Thoracic aorta (tissue), 2 donors: ENCODE data around the gene TTC7B. TPM values are rescaled to one million over a fixed set of nuclear protein-coding genes. Genes with fewer than 3 reads are reported as not detected.

ENCODE experiments used
- ATAC-seq: fragments of 150-250 bp; one replicate; pipeline ENCODE4 v1.8.0; 2017; ENCODE audit warnings: low read depth; ENCODE audit not compliant: insufficient number of reproducible peaks, low FRiP score
- DNase-seq: peaks from one replicate; pipeline ENCODE4 v3.0.0-alpha.2; 2020; ENCODE audit warnings: low spot score
- H3K27ac ChIP-seq, 2 donors: fragments of 200-600 bp; sonication (generic); 1 replicate in 1 of 2; 2 replicates in 1 of 2; pipeline ENCODE4 v1.5.1; 2016; ENCODE audit warnings: mild to moderate bottlenecking in 2 of 2, moderate library complexity in 2 of 2
- H3K27me3 ChIP-seq: fragments of 200-600 bp; sonication (generic); replicated peaks from 2 replicates; pipeline ENCODE4 v1.6.0; 2016; ENCODE audit warnings: mild to moderate bottlenecking; ENCODE audit not compliant: insufficient read depth
- H3K36me3 ChIP-seq: fragments of 200-600 bp; sonication (generic); one replicate; pipeline ENCODE4 v1.5.1; 2016
- H3K4me1 ChIP-seq, 2 donors: fragments of 200-600 bp; sonication (generic); 1 replicate in 1 of 2; 2 replicates in 1 of 2; pipeline versions ENCODE4 v1.5.1 to v1.6.0; 2016; ENCODE audit warnings: low read depth in 2 of 2, mild to moderate bottlenecking in 1 of 2; ENCODE audit not compliant: control insufficient read depth in 1 of 2
- H3K4me3 ChIP-seq: fragments of 200-600 bp; sonication (generic); 2 replicates; pipeline ENCODE4 v1.5.1; 2016; ENCODE audit warnings: mild to moderate bottlenecking
- H3K9me3 ChIP-seq: fragments of 200-600 bp; sonication (generic); 2 replicates; pipeline ENCODE4 v1.5.1; 2016
- CTCF ChIP-seq: fragments of 200-600 bp; sonication (generic); IDR thresholded peaks from one replicate; pipeline ENCODE4 v1.5.1; 2019; ENCODE audit warnings: antibody characterized with exemption
- total RNA-seq, 2 donors: library from RNA; depleted of rRNA; stranded (reverse); fragments of >200 nt; gene quantifications; one replicate each; pipeline versions ENCODE4 v1.1.0 to v1.2.3, GENCODE V29; 2016

The TTC7B gene
- total RNA-seq, 2 donors from 2014 or later: 38.9 to 56.3 TPM

DNA sequence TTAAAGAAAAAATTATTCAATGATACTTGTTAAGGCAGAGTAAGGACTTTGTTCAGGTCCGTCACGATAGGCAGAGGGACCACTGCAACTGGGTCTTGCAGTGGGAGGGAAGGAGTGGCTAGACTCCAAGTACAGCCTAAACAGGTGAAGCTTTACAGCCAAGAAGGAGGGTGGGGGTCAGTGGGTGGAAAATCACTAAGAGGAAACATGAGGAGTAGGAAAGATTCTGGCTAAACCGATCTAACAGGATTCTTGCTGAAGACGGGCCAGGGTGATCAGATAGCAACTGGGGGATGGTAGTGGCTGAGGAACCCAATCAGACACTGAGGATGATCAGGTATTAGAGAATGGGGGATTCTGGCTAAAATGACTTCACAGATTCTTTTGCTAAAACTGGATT, 100.2 kb downstream of the TTC7B start:
- ATAC-seq: no peak
- DNase-seq: no peak
- no peak overlapping the region for H3K4me3 ChIP-seq
- H3K4me1 ChIP-seq: peaks cover 4 to 8% of the 10 kb centered on the region in 2 donors
- no peak for TF ChIP-seq CTCF
- H3K9me3 ChIP-seq: no peaks in the 10 kb centered on the region
- no peak overlapping the region for H3K27ac ChIP-seq
- H3K36me3 ChIP-seq: no peaks in the 10 kb centered on the region
- no peaks in the 10 kb centered on the region for H3K27me3 ChIP-seq

- Histone ChIP-seq H3K4me1 (peaks cover 4 to 8% of the 10 kb centered on the region in 2 donors), H3K9me3 (no peaks in the 10 kb centered on the region), H3K36me3 (no peaks in the 10 kb centered on the region), H3K4me3 (no peak overlapping the region), H3K27me3 (no peaks in the 10 kb centered on the region), H3K27ac (no peak overlapping the region)
- no peak for DNase-seq
- no peak for TF ChIP-seq CTCF
- ATAC-seq: no peak
Observed at GRCh38 chr14:90715495-90715894, 100.7 kb downstream of the TTC7B start.

DNA sequence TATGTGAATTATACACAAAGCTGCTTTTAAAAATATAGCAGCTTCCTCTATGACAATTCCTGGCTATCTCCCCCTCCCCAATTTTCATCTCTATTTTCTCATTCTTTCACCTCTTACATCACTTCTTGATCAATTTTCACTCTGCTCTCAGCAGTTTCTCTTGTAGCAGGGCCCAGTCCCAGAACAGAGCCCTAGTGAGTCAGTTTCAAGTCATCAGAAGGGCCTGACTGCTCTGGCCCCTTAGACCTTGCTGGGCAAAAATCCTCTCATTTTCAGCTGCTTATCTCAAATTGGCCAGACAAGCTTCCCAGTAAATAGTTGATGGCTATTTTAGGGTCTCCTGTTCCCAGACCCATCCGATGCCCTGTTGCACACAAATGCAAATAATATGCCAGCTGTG, 101.4 kb downstream of the TTC7B start:
- TF ChIP-seq CTCF: no peak
- Histone ChIP-seq H3K27ac (no peak overlapping the region), H3K4me1 (peaks cover 4 to 8% of the 10 kb centered on the region in 2 donors), H3K27me3 (no peaks in the 10 kb centered on the region), H3K4me3 (no peak overlapping the region), H3K36me3 (no peaks in the 10 kb centered on the region), H3K9me3 (no peaks in the 10 kb centered on the region)
- DNase-seq (no peak), ATAC-seq (no peak)

DNA sequence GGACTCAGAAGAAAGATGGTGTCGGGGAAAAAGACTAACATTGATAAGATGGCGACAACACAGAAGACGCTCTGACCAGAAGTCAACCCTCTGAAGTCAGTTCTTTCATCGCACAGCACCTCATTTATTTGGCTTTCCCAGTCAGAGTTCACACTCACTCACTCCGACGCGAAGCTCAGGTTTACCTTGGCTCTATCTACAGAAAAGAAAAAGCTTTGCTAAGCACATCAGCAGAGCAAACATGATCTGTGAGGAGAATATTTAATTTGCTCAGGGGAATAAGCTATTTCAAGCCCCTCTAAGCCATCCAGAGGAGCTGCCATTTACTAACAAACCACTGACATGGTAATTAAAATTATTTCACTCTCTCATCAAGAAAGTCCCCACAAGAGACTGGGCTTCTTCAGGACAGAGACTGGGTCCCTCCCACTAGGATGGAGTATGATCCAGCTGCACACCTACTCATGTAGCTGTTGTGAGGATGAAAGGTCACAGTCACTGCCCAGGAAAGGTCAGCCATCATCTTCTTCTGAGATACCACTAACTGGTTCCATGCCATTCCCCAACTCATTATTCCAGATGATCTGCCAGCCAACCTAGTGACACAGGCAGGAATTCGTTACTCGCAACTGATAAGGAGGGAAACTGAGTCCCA, 111.4 kb downstream of the TTC7B start:
- no peak for TF ChIP-seq CTCF
- Histone ChIP-seq H3K4me3 (no peak overlapping the region), H3K36me3 (no peaks in the 10 kb centered on the region), H3K4me1 (no peaks in the 10 kb centered on the region), H3K27me3 (no peaks in the 10 kb centered on the region), H3K9me3 (no peaks in the 10 kb centered on the region), H3K27ac (no peak overlapping the region)
- DNase-seq: no peak
- ATAC-seq: no peak

- H3K27ac ChIP-seq: no peak overlapping the region
- H3K4me1 ChIP-seq: peaks cover 0 to 1% of the 10 kb centered on the region in 2 donors
- H3K36me3 ChIP-seq: no peaks in the 10 kb centered on the region
- DNase-seq (no peak), ATAC-seq (no peak)
- no peak overlapping the region for H3K4me3 ChIP-seq
- no peaks in the 10 kb centered on the region for H3K27me3 ChIP-seq
- no peak for TF ChIP-seq CTCF
- no peaks in the 10 kb centered on the region for H3K9me3 ChIP-seq
Observed at GRCh38 chr14:90703841-90704737, 112.1 kb downstream of the TTC7B start.
